SKM-1 treated with dmso at 0.1 percent for 144 hours (cell line): Measurements from ENCODE around the gene WDR43.
A peak's percentile ranks its signal among the peaks of the same experiment; 100 is the strongest.

Experiments used
- DNase-seq: peaks from one replicate; lab custom pipeline; 2025; ENCODE audit not compliant: unreplicated experiment; lab: John Stamatoyannopoulos, UW

The WDR43 gene

GRCh38 chr2:28894470-28895188 lies at the start of gene WDR43:
TSS of gene WDR43 (plus strand) at chr2:28894667. CDS start at chr2:28894699, 32 bp downstream.
- DNase-seq, result peak; percentile 98

GRCh38 chr2:28855193-28855592 lies 39.3 kb upstream of the WDR43 start:
- DNase-seq, result no peak

- DNase-seq, result no peak
These were observed 38.5 kb upstream of the WDR43 start for GRCh38 chr2:28855977-28856376.

- no peak for DNase-seq
These were observed 25.9 kb upstream of the WDR43 start for GRCh38 chr2:28868611-28869010.

GRCh38 chr2:28869494-28870145 lies 24.8 kb upstream of the WDR43 start:
- peak; percentile 9 for DNase-seq

- peak; percentile 93 for DNase-seq
These were observed 24.1 kb upstream of the WDR43 start, which contains the start of gene TRMT61B for GRCh38 chr2:28870146-28870891. TSS of gene TRMT61B (minus strand) at chr2:28870309. CDS start at chr2:28870277, 32 bp downstream.

- no peak for DNase-seq
These were observed 22.8 kb upstream of the WDR43 start for GRCh38 chr2:28871620-28872019.

GRCh38 chr2:28880193-28880592 lies 14.3 kb upstream of the WDR43 start:
- DNase-seq, result no peak

- DNase-seq, result no peak
These were observed 979 bp upstream of the WDR43 start for GRCh38 chr2:28893488-28893887.

- peak; percentile 33 for DNase-seq
These were observed 874 bp downstream of the WDR43 start for GRCh38 chr2:28895189-28895893.

- DNase-seq, result no peak
These were observed 2.4 kb downstream of the WDR43 start for GRCh38 chr2:28896906-28897305.

- DNase-seq, result no peak
These were observed 3.6 kb downstream of the WDR43 start for GRCh38 chr2:28898048-28898447.

GRCh38 chr2:28901202-28901601 lies 6.7 kb downstream of the WDR43 start:
- no peak for DNase-seq

GRCh38 chr2:28901841-28902240 lies 7.4 kb downstream of the WDR43 start:
- no peak for DNase-seq

- DNase-seq, result no peak
These were observed 8.1 kb downstream of the WDR43 start for GRCh38 chr2:28902584-28902983.

GRCh38 chr2:28904295-28904694 lies 9.8 kb downstream of the WDR43 start:
- no peak for DNase-seq

GRCh38 chr2:28904802-28905457 lies 10.5 kb downstream of the WDR43 start:
- no peak for DNase-seq

- DNase-seq, result no peak
These were observed 11.1 kb downstream of the WDR43 start for GRCh38 chr2:28905533-28905932.

GRCh38 chr2:28906376-28906775 lies 11.9 kb downstream of the WDR43 start:
- DNase-seq, result no peak

- no peak for DNase-seq
These were observed 12.4 kb downstream of the WDR43 start for GRCh38 chr2:28906821-28907220.

GRCh38 chr2:28908172-28908571 lies 13.7 kb downstream of the WDR43 start:
- no peak for DNase-seq
